ENCODE data around the gene RAP1GAP2.
"Not testable (repeated sequence)": the region's sequence is repeated elsewhere in the genome, so short reads cannot be mapped to it uniquely, and the experiment has no call there.

RAP1GAP2 gene

DNA sequence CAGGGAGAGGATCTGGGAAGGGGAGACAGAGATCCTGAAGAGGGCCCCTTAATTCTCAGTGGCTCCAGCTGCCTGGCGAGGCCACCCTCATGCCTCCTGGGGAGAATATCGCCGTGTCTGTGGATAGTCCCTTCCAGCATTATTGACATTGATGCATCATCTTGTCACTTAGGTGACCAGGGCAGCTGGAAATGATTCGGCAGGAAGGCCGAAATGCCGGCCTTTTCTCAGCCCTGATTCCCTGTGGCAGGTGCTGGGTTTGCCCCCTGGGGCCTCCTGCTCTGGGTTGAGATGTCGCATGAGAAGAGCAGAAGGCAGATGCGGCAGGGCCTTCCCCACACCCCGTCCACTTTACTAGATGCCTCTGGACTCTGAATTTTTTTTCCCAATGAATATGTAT lies 89.5 kb downstream of the RAP1GAP2 start:
- no peak for DNase-seq (ENCODE audit: low read depth)

GRCh38 chr17:2888326-2888725 lies 92.1 kb downstream of the RAP1GAP2 start:
- DNase-seq (ENCODE audit: low read depth), result no peak

GRCh38 chr17:2889256-2889655 lies 93.0 kb downstream of the RAP1GAP2 start:
- no peak for DNase-seq (ENCODE audit: low read depth)

- not testable (repeated sequence) for DNase-seq (ENCODE audit: low read depth)
Observed at GRCh38 chr17:2890778-2891177, 94.5 kb downstream of the RAP1GAP2 start.

DNA sequence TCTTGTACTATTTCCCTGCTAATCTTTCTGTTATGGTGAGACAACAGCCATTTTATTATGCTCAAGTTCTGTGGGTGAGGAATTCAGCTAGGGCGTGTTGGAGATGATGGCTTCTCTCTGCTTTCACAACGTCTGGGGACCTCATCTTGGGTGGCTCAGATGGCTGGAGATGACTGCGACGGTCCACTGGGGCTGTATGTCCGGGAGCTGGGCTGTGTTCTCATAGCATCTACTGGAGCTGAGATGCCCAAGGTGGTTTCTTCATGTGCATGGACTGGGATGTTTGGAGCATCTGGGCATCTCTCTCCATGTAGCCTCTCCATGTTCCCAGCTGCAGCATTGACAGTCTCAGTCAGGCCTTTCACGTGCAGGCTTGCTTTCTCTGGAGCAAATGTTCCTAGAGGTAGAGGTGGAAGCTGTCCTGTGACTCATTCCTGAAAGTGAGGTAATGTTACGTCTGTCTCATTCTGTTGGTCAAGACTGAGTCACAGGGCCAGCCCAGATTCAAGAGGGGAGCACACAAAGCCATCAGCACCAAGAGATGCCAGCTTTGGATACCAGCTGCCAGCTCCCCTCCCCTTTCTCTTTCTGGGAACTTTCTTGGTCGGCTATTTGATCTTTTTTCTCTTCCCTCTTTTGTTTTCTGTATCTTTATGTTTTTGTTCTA lies 96.2 kb downstream of the RAP1GAP2 start:
- DNase-seq (ENCODE audit: low read depth), result no peak

GRCh38 chr17:2893422-2893914 lies 97.2 kb downstream of the RAP1GAP2 start:
- no peak for DNase-seq (ENCODE audit: low read depth)

DNA sequence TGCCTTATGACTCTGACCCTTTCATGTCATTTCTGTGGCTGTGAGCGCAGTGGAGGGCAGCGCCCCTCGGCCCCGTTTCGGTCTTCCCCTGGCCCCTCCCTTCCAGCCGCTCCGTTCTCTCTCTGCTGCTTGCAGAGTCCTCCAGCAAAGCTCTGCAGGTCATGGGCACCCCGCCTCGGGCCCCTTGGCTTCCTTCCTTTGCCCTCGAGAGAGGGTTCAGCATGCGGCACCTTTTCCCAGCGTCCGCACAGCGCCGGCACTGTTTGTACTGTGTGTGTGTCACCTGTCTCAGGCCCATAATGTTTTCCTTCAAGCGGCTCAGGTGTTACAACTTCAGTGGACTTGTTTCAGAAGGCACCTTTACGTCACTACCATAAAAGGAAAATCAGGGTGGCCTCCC lies 98.5 kb downstream of the RAP1GAP2 start:
- DNase-seq (ENCODE audit: low read depth), result no peak

- DNase-seq (ENCODE audit: low read depth), result no peak
Observed at GRCh38 chr17:2897605-2898004, 101.4 kb downstream of the RAP1GAP2 start.

- DNase-seq (ENCODE audit: low read depth), result no peak
Observed at GRCh38 chr17:2898255-2898926, 102.2 kb downstream of the RAP1GAP2 start.

DNA sequence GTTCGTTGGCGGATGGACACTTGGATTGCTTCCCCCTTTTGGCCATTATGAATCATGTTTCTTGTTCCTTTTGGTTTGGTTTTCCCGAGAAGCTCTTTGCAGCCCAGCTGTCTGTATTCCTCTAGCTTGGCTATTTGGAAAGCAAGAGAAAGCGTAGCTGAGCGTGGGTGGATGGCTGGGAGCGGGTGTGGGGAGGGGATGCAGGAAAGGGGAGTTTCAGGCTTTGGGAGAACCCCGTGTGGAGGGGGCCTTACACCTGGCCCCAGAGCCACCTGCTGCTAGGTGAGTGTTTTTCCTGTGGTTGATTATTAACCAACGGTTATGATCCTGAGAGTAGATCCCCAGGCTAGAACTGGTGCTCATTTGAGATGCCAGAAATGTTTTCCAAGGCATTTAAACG lies 103.7 kb downstream of the RAP1GAP2 start:
- no peak for DNase-seq (ENCODE audit: low read depth)

DNA sequence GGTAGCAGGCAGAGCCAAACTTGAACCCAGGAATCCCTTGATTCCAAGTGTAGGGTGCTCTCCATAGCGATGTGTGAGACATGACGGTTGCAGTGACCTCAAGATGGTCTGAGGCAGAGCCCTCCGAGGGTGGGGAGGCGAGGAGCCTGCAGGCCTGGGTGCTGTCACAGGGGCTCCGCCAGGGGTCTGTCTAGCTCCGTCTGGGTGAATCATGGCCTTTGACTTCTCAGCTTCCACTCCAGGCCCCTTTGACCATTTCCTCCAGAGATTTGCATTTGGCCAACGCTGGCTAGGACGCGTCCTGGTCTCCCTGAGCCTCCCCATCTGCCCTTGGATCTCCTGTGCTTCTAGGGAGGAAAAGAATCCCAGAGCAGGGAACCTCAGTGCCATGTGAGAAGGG lies 104.6 kb downstream of the RAP1GAP2 start:
- DNase-seq (ENCODE audit: low read depth), result no peak

- DNase-seq (ENCODE audit: low read depth), result no peak
Observed at GRCh38 chr17:2901582-2901981, 105.3 kb downstream of the RAP1GAP2 start.

DNA sequence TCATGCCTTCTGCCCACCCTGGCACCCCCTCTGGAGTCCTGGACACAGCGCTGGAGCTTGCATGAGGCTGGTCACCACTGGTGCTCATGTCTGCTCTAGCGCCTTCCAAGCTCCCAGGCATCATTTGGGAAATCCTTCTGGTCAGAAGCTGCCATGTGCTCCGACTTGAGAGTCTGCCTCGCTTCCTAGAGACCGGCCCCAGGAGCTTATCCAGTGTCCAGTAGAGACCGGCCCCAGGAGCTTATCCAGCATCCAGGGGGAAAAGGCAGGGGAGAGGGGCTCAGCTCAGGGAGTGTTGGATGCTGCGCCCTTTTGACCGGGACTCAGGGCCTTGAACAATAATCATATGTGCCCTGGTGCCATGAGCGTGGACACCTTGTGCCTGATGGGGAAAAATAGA lies 106.3 kb downstream of the RAP1GAP2 start:
- no peak for DNase-seq (ENCODE audit: low read depth)

DNA sequence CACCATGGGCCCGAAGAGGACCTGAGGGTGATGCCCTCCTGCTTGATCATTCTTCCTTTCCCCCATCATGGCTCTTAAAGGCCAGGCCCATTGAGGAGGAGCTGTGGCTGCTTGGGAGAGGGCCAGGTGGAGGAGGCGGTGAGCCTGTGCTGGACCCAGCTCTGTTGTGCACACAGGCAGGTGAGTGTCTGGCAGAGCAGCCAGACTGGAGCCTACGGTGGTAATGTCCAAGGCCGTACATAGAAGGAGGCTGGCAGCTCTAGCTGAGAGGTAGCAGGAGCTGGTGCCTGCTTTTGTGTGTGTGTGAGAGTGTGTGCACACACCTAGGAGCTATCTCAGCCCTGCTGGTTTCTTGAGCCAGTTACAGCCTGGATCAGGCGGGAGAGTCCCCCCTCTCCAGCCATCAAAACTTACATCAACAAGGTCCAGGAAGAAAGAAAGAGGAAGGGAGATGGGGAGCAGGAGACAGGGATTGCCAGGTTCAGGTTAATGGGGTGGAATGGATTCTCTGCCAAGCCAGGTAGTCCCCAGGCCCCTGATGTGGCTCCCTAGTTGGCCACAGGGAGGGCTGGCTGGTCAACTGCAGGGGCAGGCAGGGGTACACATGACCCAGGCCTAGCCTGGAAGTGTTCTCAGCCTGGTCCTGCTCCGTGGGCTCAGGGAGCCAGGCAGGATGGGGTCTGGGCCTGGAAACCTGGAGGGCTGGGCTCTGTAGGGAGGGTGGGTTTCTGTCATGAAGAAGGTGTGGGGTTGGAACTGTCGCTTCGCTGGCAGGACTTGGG lies 107.1 kb downstream of the RAP1GAP2 start:
- DNase-seq (ENCODE audit: low read depth), result no peak

DNA sequence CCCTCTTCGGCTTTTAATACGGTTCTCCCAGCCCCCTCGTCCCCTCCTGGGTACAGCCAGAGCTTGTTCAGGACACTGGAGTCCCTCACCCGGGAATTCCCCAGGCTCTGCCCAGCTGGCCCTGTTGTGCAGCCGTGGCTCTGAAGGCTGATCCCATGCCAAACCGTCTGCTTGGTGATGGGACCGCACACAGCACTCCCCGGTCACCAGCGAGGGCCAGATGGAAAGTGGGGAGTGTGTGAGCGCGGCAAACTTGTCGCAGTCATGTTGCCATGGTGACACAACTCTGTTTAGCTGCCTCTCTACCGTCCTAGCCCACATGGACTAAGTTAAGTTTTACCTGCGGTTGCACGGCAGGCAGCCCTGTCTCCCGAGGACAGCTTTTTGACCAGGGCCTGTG lies 107.9 kb downstream of the RAP1GAP2 start:
- no peak for DNase-seq (ENCODE audit: low read depth)

- no peak for DNase-seq (ENCODE audit: low read depth)
Observed at GRCh38 chr17:2905269-2905668, 109.0 kb downstream of the RAP1GAP2 start.

GRCh38 chr17:2905696-2906501 lies 109.7 kb downstream of the RAP1GAP2 start:
- DNase-seq (ENCODE audit: low read depth), result no peak

GRCh38 chr17:2906901-2907300 lies 110.7 kb downstream of the RAP1GAP2 start:
- peak; percentile 41 for DNase-seq (ENCODE audit: low read depth)

- DNase-seq (ENCODE audit: low read depth), result no peak
Observed at GRCh38 chr17:2909175-2909845, 113.1 kb downstream of the RAP1GAP2 start.

DNA sequence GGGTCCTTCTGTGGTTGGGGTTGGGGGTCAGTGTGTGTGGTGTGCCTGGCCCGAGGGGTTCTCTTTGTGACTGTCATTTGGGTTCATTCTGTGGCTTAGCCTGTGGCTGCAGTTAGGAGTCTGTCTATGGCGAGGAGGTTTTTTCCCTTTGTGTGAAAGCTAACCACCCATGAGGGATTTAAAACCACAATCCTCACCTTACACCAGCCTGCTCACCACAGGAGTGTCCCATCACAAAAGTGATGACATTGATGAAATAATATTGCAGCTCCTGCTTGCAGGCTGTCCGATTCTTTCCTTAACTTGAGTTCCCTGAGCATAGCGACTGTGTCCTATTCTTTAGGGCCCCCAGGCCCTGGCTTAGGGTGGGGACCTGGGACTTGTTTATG lies 113.6 kb downstream of the RAP1GAP2 start:
- DNase-seq (ENCODE audit: low read depth), result no peak

GRCh38 chr17:2911035-2911754 lies 115.0 kb downstream of the RAP1GAP2 start:
- DNase-seq (ENCODE audit: low read depth), result no peak
